CD1c-positive myeloid dendritic cell (primary cell): Measurements from ENCODE around the gene TMEM86B.

ENCODE experiments used
- DNase-seq: peaks from one replicate; pipeline ENCODE4 v3.0.0-alpha.2; 2016; ENCODE audit errors: extremely low spot score

The TMEM86B gene

GRCh38 chr19:55228403-55229031 lies at the start of gene TMEM86B:
TMEM86B (minus strand) TSS chr19:55228763; CDS start chr19:55228741, 22 bp downstream.
- DNase-seq, result no peak

- no peak for DNase-seq
Observed at GRCh38 chr19:55277494-55277893, 48.9 kb upstream of the TMEM86B start.

- DNase-seq, result peak; percentile 7
Observed at GRCh38 chr19:55276720-55277430, 48.3 kb upstream of the TMEM86B start.

- DNase-seq, result peak; percentile 36
Observed at GRCh38 chr19:55275851-55276719, 47.5 kb upstream of the TMEM86B start.

GRCh38 chr19:55273978-55274707 lies 45.6 kb upstream of the TMEM86B start:
- DNase-seq, result no peak

- no peak for DNase-seq
Observed at GRCh38 chr19:55272142-55272541, 43.6 kb upstream of the TMEM86B start.

- DNase-seq, result no peak
Observed at GRCh38 chr19:55270172-55270942, 41.8 kb upstream of the TMEM86B start.

- DNase-seq, result no peak
Observed at GRCh38 chr19:55269299-55269698, 40.7 kb upstream of the TMEM86B start.

GRCh38 chr19:55266840-55267239 lies 38.3 kb upstream of the TMEM86B start:
- DNase-seq, result no peak

GRCh38 chr19:55266404-55266803 lies 37.8 kb upstream of the TMEM86B start:
- no peak for DNase-seq

GRCh38 chr19:55265723-55266386 lies 37.3 kb upstream of the TMEM86B start:
- no peak for DNase-seq

- no peak for DNase-seq
Observed at GRCh38 chr19:55265173-55265572, 36.6 kb upstream of the TMEM86B start.

GRCh38 chr19:55264531-55264930 lies 36.0 kb upstream of the TMEM86B start:
- DNase-seq, result no peak

- DNase-seq, result no peak
Observed at GRCh38 chr19:55262359-55262758, 33.8 kb upstream of the TMEM86B start.

- no peak for DNase-seq
Observed at GRCh38 chr19:55261671-55262126, 33.1 kb upstream of the TMEM86B start.

GRCh38 chr19:55259540-55260210 lies 31.1 kb upstream of the TMEM86B start:
- no peak for DNase-seq

- peak; percentile 97 for DNase-seq
Observed at GRCh38 chr19:55258828-55259539, 30.4 kb upstream of the TMEM86B start, which contains the start of gene PPP6R1. PPP6R1 (minus strand) TSS chr19:55259017; CDS start chr19:55247103, 11,914 bp downstream.

GRCh38 chr19:55258476-55258827 lies 29.9 kb upstream of the TMEM86B start:
- peak; percentile 31 for DNase-seq
